Stimulated activated CD8-positive, alpha-beta memory T cell treated with anti-CD3 and anti-CD28 coated beads, Interleukin-15, amount 100 ng/mL, for 1 hour (primary cell): ENCODE measurements around the gene PRCD.
"Not testable (repeated sequence)": the region's sequence is repeated elsewhere in the genome, so short reads cannot be mapped to it uniquely, and the experiment has no call there.

Source experiments
- DNase-seq: peaks from one replicate; pipeline ENCODE4 v3.0.0-alpha.2; 2020; ENCODE audit warnings: low read depth

Gene PRCD

DNA sequence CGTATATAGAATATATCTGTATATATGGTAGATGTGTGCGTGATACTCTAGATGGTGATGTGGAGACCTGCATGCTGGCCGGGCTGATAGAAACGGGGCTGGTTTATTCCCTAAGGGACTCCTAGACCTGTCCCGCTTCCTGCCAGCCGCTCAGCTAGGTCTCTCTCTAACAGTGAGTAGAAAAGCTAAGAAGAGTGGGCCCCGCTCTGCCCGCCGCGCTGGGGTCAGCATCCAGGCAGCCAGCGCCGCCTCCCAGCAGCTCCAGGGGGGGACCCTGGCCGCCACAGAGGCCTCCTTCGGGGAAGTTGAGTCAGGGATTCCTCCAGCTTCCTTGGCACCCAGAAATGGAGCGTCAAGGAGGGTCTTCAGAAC, 11.7 kb upstream of the PRCD start:
- DNase-seq = no peak

DNA sequence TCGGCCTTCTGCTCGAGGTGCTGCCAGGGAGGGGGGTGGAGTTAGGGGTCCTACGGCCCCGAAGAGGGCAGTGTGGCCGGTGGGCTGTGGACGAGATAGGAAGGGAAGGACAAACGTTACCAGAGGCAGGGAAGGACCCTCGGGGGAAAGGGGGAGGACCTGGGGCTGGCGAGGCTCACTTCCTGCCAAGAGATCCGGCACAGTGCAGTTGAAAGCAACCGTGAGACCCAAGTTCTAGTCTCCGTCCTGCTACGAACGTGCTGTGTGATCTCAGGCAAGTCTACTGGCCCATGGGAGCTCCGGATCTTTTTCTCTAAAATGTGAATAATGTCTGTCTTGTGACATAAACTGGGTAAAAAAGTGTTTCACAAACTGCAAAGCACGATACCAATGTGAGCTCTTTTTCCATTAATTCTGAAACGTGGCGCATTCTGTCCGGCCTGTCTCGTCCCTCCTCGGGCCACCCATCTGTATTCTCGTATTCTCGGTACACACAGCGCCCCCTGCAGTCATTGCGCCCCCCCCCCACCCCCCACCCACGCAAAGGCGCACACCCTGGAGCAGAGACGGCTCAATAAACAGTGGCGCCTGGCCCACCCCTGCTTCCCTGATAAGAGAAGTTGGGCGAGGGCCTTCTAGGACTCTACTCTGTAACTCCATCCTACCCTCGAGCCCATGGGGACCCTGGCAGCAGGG, 11.2 kb upstream of the PRCD start:
- DNase-seq = no peak

DNA sequence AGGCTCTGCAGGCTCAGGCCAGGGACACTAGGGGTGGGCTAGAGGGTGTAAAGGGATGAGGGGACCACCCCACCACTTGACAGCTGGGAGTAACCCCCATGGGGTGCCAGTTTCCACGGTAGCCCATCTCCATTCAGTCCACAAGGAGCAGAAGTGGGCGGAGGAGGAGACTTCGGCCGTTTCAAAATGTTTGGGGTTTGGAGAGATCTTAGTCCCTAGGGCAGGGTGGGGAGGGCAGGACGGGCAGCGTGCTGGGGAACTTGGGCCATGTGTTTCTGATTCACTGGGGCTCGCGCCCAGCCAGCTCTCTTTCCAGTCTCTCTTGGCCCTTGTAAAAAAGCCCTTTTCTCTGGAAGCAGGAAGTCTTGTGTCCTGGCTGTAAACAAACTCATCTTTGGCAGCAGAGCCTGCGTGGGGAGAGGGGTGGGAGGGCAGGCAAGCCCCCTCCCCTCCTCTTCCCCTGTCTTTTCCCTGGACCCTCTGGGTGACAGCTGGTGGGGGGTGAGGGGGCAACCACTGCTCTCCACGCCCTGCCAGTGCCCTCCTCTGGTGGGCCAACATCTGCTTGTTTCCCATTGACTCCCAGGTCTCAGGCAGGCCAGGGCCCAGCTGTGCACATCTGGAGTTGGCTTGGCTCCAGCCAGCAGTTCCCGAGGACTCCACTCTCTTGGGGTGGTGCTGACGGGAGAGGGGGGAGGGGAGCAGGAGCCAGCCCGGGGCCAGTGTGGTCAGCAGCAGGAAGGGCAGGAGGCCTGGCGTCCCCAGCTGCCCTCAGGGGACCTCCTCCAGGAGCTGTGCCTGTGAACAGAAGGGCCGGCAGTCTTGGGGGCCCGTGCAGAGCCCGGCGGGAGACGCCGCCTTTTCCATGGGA, 10.4 kb upstream of the PRCD start:
- DNase-seq = no peak

DNA sequence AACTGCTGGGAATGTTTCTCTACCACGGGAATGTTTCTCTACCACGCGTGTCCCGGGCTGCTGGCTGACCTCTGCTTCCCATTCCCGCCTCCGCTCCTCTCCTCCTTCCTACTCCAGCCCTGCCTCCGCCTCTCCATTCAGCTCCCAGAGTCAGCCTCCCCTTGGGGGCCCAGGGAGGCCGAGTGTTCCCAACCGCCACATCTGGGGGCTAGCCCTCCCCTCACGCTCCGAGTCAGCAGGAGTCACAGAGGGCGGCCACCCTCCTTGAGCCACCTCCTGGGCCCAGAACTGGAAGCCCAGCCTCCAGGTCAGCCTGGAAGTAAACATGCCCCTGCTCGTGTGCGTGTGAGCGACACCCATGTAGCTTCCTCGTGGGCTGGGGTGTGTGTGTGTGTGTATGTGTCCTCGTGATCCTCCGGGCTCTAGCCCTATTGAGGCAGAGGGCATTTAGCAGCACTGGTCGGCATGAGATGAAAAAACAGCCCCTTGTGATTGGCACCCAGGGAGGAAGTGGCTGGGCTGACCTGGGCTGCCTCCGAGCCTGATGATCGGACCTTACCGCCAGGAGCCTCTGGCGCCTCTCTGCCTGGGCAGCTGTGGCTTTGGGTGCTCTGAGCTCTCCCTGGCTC, 9.6 kb upstream of the PRCD start:
- no peak for DNase-seq

DNA sequence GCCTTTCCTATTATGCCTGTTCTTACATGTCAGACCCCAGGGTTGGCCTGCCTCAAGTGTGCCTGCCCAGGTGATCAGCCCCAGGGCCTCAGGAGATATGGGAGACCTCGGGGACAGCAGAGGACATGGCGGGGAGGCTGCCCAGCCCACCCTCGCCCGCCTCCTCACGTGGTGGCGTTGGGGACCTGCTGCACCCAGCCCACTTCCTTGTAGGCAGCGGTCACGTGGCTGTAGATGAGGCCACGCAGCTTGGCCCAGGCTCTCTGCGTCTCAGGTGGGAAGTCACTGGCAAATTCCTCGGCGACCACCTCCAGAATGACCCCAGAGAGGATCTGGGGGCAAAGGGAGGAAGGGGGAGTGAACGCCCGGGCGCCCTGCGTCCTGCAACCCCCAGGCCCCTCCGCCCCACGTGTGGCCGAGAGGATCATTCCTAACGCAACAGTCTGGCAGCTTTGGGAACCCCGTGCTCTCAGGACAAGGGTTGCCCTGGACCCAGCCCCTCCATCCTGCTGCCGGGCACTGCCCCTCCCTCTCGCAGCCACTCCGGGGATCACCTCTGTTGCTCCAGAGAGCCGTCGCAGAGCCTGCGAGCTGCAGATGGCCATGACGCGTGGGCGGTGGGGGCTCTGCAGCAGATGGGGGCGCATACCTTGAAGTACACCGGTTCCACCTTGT, 8.9 kb upstream of the PRCD start:
- DNase-seq = no peak

DNA sequence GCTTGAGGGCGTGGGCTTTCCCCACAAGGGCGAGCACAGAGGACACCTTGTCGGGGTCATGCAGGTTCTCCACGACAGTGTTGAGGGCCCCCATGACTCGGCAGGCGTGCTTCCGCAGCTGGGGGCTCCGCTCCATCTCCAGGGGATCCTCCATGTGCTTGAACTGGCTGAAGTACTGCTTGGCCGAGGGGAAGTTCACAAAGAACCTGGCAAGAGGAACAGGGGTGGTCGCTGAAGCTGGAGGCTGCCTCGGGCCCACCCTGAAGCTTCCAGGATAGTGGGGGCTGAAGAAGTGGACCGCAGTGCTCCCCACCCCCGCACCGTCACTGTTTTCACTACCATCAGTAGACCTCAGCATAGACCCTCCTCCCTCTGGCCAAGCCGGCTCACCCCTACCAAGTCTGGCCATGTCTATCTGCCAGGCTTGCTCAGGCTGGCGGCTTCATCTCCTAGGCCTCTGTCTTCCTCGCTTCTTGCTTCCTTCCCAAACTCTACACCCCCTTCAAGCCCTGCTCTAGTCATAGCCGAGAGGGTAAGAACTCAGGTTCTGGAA, 8.3 kb upstream of the PRCD start:
- no peak for DNase-seq

DNA sequence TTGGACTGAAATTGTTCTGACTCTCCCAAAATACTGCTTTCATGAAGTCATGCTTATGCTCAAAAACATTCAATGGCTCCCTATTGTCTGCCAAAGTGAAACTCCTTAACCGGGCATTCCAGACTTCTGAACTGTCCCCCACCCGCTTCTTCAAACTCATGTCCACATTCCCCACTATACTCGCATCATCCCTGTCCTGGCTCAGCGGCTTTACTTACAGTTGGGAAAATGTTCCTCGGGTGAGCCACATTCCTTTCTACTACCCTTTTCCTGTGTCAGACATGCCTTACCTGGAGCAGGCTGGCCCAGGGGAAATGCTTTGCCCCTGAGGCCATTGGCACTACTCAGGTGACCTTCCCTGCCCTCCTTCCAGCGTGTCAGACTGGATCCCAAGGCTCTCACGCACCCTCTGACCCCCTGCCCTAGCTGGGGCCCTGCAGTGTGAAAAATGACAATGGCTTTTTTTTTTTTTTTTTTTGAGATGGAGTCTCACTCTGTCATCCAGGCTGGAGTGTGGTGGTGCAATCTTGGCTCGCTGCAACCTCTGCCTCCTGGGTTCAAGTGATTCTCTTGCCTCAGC, 7.7 kb upstream of the PRCD start:
- no peak for DNase-seq

DNA sequence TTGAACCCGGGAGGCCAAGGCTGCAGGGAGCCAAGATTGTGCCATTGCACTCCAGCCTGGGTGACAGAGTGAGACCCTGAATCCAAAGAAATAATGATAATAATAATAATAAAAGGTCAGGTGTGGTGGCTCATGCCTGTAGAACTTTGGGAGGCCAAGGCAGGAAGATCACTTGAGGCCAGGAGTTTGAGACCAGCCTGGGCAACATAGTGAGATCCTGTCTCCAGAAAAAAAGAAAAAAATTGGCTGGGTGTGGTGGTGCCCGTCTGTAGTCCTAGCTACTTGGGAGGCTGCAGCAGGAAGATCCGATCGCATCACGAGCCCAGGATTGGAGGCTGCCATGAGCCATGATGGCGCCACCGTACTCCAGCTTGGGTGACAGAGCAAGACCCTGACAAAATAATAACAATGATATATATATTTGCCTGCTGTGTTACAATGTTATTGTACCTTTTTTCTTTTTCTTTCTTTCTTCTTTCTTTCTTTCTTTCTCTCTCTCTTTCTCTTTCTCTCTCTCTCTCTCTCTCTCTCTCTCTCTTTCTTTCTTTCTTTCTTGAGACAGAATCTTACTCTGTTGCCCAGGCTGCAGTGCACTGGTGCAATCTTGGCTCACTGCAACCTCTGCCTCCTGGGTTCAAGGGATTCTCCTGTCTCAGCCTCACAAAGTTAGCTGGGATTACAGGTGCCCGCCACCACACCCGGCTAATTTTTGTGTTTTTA, 6.0 kb upstream of the PRCD start:
- not testable (repeated sequence) for DNase-seq

DNA sequence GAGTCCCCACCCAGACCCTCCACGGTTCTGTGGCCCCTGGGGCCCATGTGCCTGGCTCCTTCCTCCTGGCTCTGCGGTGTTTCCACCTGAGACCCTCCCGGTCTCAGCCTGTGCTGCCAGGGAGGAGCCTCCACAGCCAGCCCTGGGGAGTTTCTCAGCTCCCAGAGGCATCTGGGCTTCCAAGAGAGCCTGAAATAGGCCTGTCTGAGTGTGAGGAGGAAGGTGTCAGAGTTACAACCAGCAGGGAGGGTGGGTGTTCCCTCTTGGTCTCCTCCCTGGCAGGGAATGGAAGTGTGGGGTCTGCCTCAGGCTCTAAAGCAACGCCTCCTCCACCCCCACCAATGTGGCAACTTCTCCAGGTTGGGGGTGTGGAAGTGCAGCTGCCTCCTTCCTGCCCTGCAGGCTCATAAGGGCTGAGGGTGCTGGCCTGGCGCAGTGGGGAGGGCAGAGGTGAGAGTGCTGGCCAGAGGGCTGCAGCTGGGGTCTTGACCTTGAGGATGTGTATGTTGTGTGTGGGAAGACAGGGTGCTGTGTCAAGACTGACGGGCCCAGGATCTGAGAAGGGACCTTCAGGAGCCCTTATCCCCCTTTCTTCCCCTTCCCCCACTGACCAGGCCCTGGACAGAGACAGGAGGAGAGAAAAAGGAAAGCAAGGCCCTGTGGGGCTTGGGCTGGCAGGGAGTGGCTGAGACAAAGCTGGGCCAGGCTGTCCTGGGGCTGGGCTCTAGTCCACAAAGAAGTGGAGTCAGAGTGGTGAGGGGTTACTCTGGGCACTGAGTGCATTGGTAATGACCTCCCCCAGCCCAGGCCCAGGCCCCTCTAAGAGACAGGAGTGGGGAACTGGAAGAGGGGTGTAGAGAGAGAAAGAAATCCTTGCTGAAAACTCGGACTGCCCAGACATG, 4.8 kb upstream of the PRCD start:
- DNase-seq = no peak

DNA sequence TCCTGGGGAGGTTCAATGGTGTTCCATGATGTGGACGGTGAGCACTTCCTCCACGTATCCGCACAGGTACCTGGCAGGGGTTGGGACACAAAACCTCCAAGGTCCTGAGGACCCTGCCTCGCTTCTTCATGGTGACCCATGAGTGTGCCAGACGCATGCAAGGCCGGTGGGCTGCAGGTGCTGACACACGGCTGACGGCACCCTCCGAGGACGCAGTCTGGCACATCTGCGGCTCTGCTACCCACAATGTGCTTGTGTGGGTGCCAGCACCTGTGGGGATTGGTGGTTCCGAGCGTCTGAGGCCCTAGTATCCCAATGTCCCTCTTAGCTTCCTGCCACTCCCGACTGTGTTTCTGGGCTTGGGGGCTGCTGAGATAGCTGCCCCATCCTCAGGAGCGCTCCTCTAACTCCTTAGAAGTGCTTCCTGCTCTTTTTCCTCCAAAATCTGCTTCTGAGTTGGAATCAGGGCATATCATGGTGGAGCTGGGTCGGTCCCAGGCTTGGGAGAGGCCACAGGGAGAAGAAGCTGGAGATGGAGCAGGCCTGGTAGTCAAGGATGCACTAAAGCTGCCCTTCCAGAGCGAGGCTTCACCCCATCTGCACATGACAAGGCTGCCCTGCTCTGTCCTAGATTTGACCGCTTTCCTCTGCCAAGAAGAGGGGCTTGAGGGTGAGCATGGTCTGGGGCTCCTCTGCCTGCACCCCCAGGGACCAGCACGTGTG, 3.9 kb upstream of the PRCD start:
- no peak for DNase-seq

DNA sequence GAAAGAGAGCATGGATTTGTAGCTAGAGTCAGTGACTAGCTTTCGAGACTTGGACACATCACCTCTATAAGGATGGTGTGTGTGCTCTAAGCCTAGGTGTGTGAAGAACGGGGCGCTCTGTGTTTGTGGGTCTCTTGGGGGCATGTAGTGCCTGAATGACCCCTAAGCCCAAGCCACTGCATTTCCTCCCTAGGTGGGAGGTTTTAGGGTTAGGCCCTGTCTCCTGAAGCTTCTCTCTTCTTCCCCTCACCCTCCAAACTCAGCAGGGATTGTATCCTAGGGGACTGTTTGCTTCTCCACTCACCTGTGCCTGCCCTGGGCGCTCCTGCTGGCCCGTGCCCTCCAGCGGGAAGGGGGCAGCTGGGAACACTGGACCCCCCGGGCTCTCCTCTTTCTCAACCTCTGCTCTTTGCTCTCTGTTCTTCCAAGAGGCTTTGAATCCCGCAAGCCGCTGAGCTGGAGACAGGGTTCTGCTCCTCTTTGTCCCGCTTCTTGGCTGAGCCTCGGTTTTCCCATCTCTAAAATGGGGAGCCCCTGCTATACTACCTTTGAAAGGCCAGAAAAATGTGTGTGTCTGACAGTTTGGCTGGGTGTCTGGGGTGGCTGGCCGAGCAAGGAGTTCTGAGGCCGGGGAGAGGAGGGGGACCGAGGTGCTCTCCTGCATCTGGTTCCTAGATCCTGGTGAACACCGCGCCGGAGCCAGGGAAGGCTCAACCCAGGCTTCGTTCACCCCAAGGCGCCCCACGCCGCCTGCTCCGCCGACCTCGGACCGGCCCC, 3.1 kb upstream of the PRCD start:
- DNase-seq = no peak

DNA sequence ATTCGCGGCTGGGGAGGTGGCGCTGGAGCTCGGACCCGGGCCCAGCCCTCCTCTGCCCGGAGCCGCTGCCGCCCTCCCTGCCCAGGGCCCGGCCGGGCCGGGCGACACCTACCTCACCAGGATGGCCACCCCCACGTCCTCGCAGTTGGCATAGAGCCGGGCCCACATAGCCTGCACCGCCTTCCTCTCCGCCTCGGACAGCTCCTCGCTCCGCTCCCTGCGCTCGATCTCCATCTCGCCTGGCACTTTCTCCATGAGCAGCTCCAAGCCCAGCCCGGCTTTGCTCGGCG, 2.6 kb upstream of the PRCD start:
- DNase-seq = no peak

DNA sequence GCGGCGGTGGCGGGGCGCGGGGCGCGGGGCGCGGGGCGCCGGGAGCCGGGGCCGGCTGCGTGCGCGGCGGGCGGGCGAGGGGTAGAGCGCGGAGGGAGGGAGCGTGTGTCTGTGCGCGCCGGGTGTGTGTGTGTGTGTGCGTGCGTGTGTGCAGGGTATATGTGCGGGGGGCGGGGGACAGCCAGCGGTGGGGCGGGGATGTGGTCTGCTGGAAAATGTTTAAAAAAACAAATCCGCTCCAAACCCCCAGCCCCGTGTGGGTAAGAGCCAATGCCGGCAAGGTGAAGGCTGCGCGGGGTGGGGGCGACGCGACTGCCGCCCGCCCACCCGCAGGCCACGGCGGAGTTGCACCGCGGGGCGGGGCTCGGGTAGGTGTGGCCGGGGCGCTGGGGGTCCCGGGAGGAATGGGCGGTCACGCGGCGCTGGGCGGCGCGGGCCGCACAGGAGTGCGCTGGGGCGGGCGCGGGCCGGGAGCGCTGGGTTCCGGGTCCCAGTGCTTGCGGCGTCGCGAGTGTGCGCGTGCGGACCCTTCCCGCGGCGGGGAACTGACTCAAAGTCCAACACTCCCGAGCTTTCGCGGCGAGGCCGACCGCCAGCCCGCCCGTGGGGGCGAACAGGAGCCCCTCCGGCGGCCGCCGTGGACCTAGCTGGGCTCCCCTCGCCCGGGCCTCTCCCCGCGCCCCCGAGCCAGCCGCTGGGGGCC, 2.1 kb upstream of the PRCD start, which contains the start of gene CYGB:
TSS of gene CYGB (minus strand) at position 132 of the 703 bp plus-strand sequence. CDS start 167 bp downstream, outside the sequence.
- no peak for DNase-seq

DNA sequence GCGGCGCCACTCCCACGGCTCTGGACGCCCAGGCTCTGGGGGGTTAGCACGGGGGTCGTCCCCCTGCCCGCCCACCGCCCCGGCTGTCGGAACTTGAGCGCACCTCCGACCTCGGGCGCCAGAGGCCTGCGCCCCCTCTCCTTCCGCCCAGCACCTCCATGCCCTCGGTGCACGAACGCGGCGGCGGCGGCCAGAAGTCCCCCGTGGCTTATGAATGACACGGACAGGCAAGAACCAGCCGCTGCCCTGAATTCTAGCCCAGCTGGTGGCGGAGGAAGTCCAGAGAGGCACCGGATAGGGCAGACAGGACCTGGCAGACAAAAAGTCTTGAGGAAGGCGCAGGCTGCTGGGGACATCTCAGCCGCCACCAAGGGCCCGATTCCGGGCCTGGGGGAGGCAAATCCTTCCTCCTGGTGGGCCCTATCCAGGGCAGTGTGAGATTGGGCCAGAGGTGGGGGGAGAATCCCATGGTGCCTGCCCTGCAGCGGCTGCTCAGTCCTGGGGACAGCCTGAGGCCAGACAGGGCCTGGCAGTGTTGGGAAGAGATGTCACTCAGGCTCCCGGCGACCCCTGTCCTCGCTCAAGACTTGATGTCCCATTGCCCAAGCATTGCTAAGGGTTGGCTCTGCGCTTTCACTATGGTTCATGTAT, 1.4 kb upstream of the PRCD start:
- DNase-seq = no peak

DNA sequence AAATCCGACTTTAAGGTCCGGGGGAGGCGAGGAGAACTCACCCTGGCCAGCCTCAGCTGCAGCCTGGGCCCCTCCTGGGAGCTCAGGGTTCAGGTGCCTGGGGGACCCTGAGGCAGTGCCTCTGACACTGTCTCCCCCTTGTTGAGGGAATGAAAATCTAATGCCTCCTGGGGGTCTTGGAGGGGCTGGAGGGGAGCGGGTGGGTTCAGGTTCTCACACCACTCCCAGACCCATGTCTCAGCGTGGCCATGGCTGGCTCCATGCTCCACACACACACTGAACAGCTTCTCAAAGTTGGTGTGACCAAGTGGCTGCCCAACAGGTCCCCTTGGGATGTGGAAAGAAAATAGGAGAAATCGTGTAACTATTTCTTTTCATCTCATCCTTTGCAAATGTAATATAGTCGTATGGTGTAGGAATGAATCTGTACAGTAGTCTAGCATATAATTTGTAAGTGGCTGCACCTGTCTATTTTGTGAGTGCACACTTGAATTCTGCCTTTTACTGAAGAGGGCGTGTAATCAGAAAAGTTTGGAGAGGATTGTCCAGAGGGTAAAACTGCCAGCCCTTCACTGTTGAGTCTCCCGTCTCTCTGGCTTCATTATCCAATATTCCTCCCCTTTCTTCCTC, 788 bp upstream of the PRCD start:
- DNase-seq = no peak

DNA sequence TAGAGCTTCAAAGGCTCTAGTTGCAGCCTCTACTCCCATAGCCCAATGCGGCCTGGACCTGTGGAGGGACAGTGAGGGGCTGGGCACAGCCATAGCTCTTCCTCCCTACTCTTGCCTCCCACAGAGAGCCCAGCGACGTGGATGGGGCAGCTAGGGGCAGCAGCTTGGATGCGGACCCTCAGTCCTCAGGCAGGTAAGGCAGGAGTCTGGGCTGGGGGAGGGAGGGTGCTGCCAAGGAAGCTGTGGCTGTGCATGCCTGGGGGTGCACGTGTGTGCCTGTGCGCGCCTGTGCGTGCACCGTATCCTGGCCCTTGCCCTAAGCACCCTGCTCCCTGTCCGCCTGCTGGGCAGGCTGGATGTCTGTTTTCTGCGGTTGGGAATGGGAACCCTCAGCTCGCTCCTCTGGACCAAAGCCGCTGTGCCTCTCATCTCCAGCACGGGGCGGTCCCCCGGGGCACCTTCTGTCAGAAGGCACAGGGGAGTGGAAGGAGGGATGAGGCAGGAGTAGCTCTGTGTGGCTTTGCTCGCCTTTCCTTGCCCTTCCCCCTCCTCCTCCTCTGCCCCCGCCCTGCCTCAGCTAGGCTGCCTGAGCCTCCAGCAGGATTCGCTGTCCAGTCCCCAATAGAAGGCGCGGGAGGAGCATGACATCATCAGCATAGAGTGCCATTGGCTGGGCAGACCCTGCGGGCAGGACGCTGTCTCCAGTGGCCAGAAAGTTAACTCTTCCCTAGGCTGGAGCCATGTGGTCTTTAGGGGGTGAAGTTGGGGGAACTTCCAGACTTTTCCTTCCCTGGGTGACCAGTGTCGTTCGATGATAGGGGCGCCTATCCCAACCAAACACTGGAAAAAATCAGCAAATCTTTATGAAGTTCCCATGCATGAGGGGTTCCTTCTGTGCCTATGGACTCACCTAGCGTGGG, 797 bp downstream of the PRCD start:
- DNase-seq = no peak
